K562 (cell line): Measurements from ENCODE around the gene MAPT. TPM values are rescaled to one million over a fixed set of nuclear protein-coding genes. Genes with fewer than 3 reads are reported as not detected.
A peak's percentile ranks its signal among the peaks of the same experiment; 100 is the strongest.

ENCODE experiments used
- ATAC-seq: fragments of 200-7000 bp; cut with Tn5 transposase; 3 replicates; pipeline ENCODE4 v1.9.1; 2020; ENCODE audit warnings: moderate library complexity
- BruUV-seq: library from RNA; stranded (reverse); fragments of 400-500 nt; replicated peaks from 2 replicates; lab custom pipeline; 2021; lab: Mats Ljungman, UMichigan
- CTCF ChIA-PET: fragments of 300-600 bp; formaldehyde crosslinking; extraction: SDS; loops from one replicate; lab custom pipeline; 2021; ENCODE audit warnings: low intra/inter-chr PET ratio; lab: Yijun Ruan, JAX
- POLR2A ChIA-PET: fragments of 300-600, 350-650 bp; sonication (Branson Sonifier 250); formaldehyde crosslinking; extraction: SDS; loops from one replicate; lab custom pipeline; 2021; ENCODE audit warnings: antibody characterized with exemption, inconsistent platforms; lab: Yijun Ruan, JAX
- DNase-seq, 4 experiments: peaks; one replicate each; pipeline versions ENCODE4 v3.0.0 to v3.0.0-alpha.2; 2011 to 2018; ENCODE audit warnings: low spot score in 3 of 4, mixed read lengths in 3 of 4; ENCODE audit errors: extremely low read depth in 1 of 4
- FAIRE-seq: peaks from 2 replicates; lab custom pipeline; 2011; peaks lifted over from hg19 to GRCh38; lab: Jason Lieb, UNC
- H2AFZ ChIP-seq: 2 replicates; pipeline ENCODE4 v1.6.0; 2011; ENCODE audit warnings: low read depth, low read length, control low read depth, inconsistent platforms
- H3K27ac ChIP-seq: fragments of 200-600 bp; 3 replicates; pipeline ENCODE4 v1.8.0; 2011; ENCODE audit warnings: low read depth, mild to moderate bottlenecking, control low read depth, inconsistent platforms, low read length, moderate library complexity, mixed read lengths; ENCODE audit errors: extremely low read depth
- H3K27me3 ChIP-seq, 2 experiments: fragments of 300-600 bp in 1 of 2; 2 replicates in 1 of 2; 3 replicates in 1 of 2; pipeline versions ENCODE4 v1.6.0 to v1.8.0; 2011; ENCODE audit warnings: inconsistent platforms in 2 of 2, low read length in 2 of 2, mild to moderate bottlenecking in 1 of 2, mixed read lengths in 1 of 2, moderate library complexity in 1 of 2; ENCODE audit not compliant: control insufficient read depth in 2 of 2, insufficient read depth in 2 of 2
- H3K36me3 ChIP-seq: fragments of 300-600 bp; 3 replicates; pipeline ENCODE4 v1.8.0; 2011; ENCODE audit warnings: mild to moderate bottlenecking, low read length, inconsistent platforms; ENCODE audit not compliant: control insufficient read depth, insufficient read depth
- H3K4me1 ChIP-seq, 2 experiments: fragments of 200-600 bp in 1 of 2; replicated peaks in 1 of 2; 2 replicates in 1 of 2; 3 replicates in 1 of 2; pipeline versions ENCODE4 v1.5.1 to v1.8.0; 2011; ENCODE audit warnings: inconsistent platforms in 2 of 2, low read length in 2 of 2, mild to moderate bottlenecking in 1 of 2, mixed read lengths in 1 of 2, moderate library complexity in 1 of 2; ENCODE audit not compliant: control insufficient read depth in 2 of 2, insufficient read depth in 2 of 2
- H3K4me2 ChIP-seq: 2 replicates; pipeline ENCODE4 v1.6.1; 2011; ENCODE audit warnings: low read length, control low read depth, inconsistent platforms, mixed read lengths; ENCODE audit not compliant: insufficient read depth
- H3K4me3 ChIP-seq: fragments of 200-600 bp; sonication (generic), shearing (Covaris generic); 2 replicates; pipeline ENCODE4 v1.5.1; 2016; ENCODE audit warnings: control low read depth, inconsistent platforms
- H3K79me2 ChIP-seq: fragments of 200-600 bp; 3 replicates; pipeline ENCODE4 v1.8.0; 2011; ENCODE audit warnings: low read length, inconsistent platforms; ENCODE audit not compliant: control insufficient read depth, insufficient read depth
- H3K9ac ChIP-seq, 2 experiments: 2 replicates each; pipeline versions ENCODE4 v1.6.0 to v1.6.1; 2011; ENCODE audit warnings: low read depth in 2 of 2, low read length in 2 of 2, control low read depth in 1 of 2, inconsistent platforms in 1 of 2, mild to moderate bottlenecking in 1 of 2, mixed read lengths in 1 of 2; ENCODE audit not compliant: insufficient read depth in 1 of 2
- H3K9me1 ChIP-seq: one replicate; pipeline ENCODE4 v1.6.0; 2011; ENCODE audit warnings: inconsistent platforms, mild to moderate bottlenecking, low read length, moderate library complexity; ENCODE audit not compliant: control insufficient read depth, insufficient read depth
- H3K9me3 ChIP-seq: replicated peaks from 2 replicates; pipeline ENCODE4 v1.5.1; 2011; ENCODE audit warnings: low read depth, low read length, inconsistent platforms; ENCODE audit not compliant: control insufficient read depth, insufficient read depth
- H4K20me1 ChIP-seq: replicated peaks from 2 replicates; pipeline ENCODE4 v1.6.1; 2011; ENCODE audit warnings: low read length, inconsistent platforms, mixed read lengths; ENCODE audit not compliant: control insufficient read depth, insufficient read depth
- C11orf30 ChIP-seq: fragments of 450-650 bp; IDR thresholded peaks from 2 replicates; pipeline ENCODE4 v1.6.1; 2016; ENCODE audit warnings: low read depth, mild to moderate bottlenecking
- HDAC8 ChIP-seq: fragments of 450-650 bp; IDR thresholded peaks from 2 replicates; pipeline ENCODE4 v1.6.1; 2016; ENCODE audit warnings: mild to moderate bottlenecking, missing genetic modification characterization, moderate library complexity, missing compliant biosample characterization
- L3MBTL2 ChIP-seq: fragments of 450-650 bp; IDR thresholded peaks from 2 replicates; pipeline ENCODE4 v1.6.1; 2016; ENCODE audit warnings: mild to moderate bottlenecking, moderate library complexity
- MAFG ChIP-seq: fragments of 450-650 bp; conservative IDR thresholded peaks from 2 replicates; pipeline ENCODE4 v1.6.1; 2016; ENCODE audit warnings: missing genetic modification characterization, missing compliant biosample characterization
- MCM3 ChIP-seq: fragments of 450-650 bp; IDR thresholded peaks from 2 replicates; pipeline ENCODE4 v1.6.1; 2016
- NFE2 ChIP-seq: IDR thresholded peaks from 2 replicates; pipeline ENCODE4 v1.6.1; 2014; ENCODE audit warnings: antibody characterized with exemption, low read depth
- NRF1 ChIP-seq, 2 experiments: fragments of 450-650 bp; IDR thresholded peaks in 1 of 2; conservative IDR thresholded peaks in 1 of 2; 2 replicates each; pipeline ENCODE4 v1.6.1; 2014; ENCODE audit warnings: mild to moderate bottlenecking in 2 of 2
- RAD51 ChIP-seq: fragments of 450-650 bp; IDR thresholded peaks from 2 replicates; pipeline ENCODE4 v1.7.1; 2016; ENCODE audit warnings: low read depth, mild to moderate bottlenecking, borderline replicate concordance
- RCOR1 ChIP-seq, 2 experiments: IDR thresholded peaks; 2 replicates each; pipeline ENCODE4 v1.6.1; 2012; ENCODE audit warnings: low read depth in 2 of 2, low read length in 2 of 2, borderline replicate concordance in 1 of 2, improper control_type of control experiment in 1 of 2
- SLC30A9 ChIP-seq: fragments of 250-450 bp; sonication (Bioruptor Pico); IDR thresholded peaks from 2 replicates; pipeline ENCODE4 v1.8.0; 2022; ENCODE audit warnings: mild to moderate bottlenecking, moderate library complexity
- TEAD4 ChIP-seq, 2 experiments: sonication (generic) in 1 of 2; formaldehyde crosslinking in 1 of 2; IDR thresholded peaks; 2 replicates each; pipeline versions ENCODE4 v1.6.1 to v1.8.0; 2012 to 2022; ENCODE audit warnings: borderline replicate concordance in 1 of 2, inconsistent platforms in 1 of 2, low read length in 1 of 2, mild to moderate bottlenecking in 1 of 2, missing genetic modification reagents in 1 of 2
- WGBS: fragments of 100-300 bp; shearing (Covaris generic); methylation state at CpG from one replicate; pipeline ENCODE4 v1.1.6; 2016; ENCODE audit warnings: low coverage, mixed read lengths; ENCODE audit not compliant: insufficient coverage; ENCODE audit errors: missing lambda C conversion rate; 5-methylcytosine and 5-hydroxymethylcytosine counted together
- in situ Hi-C: fragments of 300-500 bp; cut with MboI; formaldehyde crosslinking; loops from 4 replicates; pipeline ENCODE4 v1.15.0; 2018; ENCODE audit warnings: inconsistent platforms, mixed read lengths
- intact Hi-C: fragments of 100-400 bp; cut with micrococcal nuclease; formaldehyde crosslinking; loops from 2 replicates; pipeline ENCODE4 v1.14.2; 2022
- polyA plus RNA-seq, 8 experiments: library from polyadenylated mRNA; depleted of rRNA in 4 of 8; stranded (reverse) in 5 of 8; unstranded in 3 of 8; fragments of >200 nt; fragmentation: Nextera tagmentation in 2 of 8; fragmentation: Illumina TruSeq in 1 of 8; extraction: Ambion mirVana in 2 of 8; extraction: Trizol in 1 of 8; gene quantifications; 2 replicates each; pipeline versions ENCODE4 v1.2.1 to v1.2.3, GENCODE V29; 2011 to 2014; ENCODE audit warnings: inconsistent platforms in 1 of 8, missing spikeins in 1 of 8
- total RNA-seq, 7 experiments: library from RNA; depleted of rRNA in 6 of 7; stranded (reverse); fragments of >200 nt in 6 of 7; fragmentation: Illumina TruSeq in 2 of 7; extraction: Trizol in 2 of 7; gene quantifications; 2 replicates each; pipeline versions ENCODE4 v1.2.1 to v1.2.3, GENCODE V29; 2011 to 2021; ENCODE audit warnings: low replicate concordance in 1 of 7

Gene MAPT
- total and polyA plus RNA-seq, 9 of the 15 experiments (the other 6 are each of a cell fraction or from before 2014, with no cell fraction given) = 0.04 to 1.1 (median 0.36) TPM

GRCh38 chr17:45914047-45914717 lies 19.8 kb downstream of the MAPT start:
- no TSS peak for BruUV-seq
- H4K20me1 ChIP-seq = 0 out of 2 replicates have a peak, but pooled peaks cover 9% of the 10 kb centered on the region
- ChIA-PET CTCF (no interaction called here), POLR2A (interaction anchor here (0.6 to 1.2 kb wide), 2 partner anchors 20 to 25 kb away, joined by 3 read pairs; no protein-coding TSS in a partner anchor)
- no peak for FAIRE-seq
- intact Hi-C loops (no loop called here), in situ Hi-C loops (no loop called here)
- H3K9me3 ChIP-seq = peaks cover 6% of the 10 kb centered on the region
- peaks cover 21 to 45% of the 10 kb centered on the region in 2 experiments for H3K27me3 ChIP-seq
- no peak for DNase-seq
- no peak overlapping the region for H3K27ac ChIP-seq
- H3K4me1 ChIP-seq = peaks cover 0 to 3% of the 10 kb centered on the region in 2 experiments; a peak in 2 of 5 replicates
- WGBS = 4% methylated on average over 10 of the region's 10 CpGs
- H3K79me2 ChIP-seq = no peaks in the 10 kb centered on the region
- TF ChIP-seq C11orf30 (peak; percentile 18; the same call in 1 of the 2 replicates), MCM3 (no peak), MAFG (tag) (0 out of 2 replicates have a peak, but pooled peaks have one; percentile 10), NFE2 (peak; percentile 26; the same call in 1 of the 2 replicates), L3MBTL2 (no peak), NRF1 (conservative IDR thresholded peaks at IDR 0.05 in 1 of 2, IDR thresholded peaks at IDR 0.05 in 1 of 2) (0 out of 4 replicates have a peak, but pooled peaks have one; percentile 17 to 33), RAD51 (no peak), TEAD4 (IDR thresholded peaks at IDR 0.05; ENCODE audit: low read length) (no peak), TEAD4 (CRISPR knock-in tag; IDR thresholded peaks at IDR 0.05; ENCODE audit: borderline replicate concordance) (no peak), SLC30A9 (no peak), RCOR1 (IDR thresholded peaks at IDR 0.05; ENCODE audit: borderline replicate concordance in 1 of 2, low read depth in 2 of 2, low read length in 2 of 2) (no peak), HDAC8 (no peak)
- H3K4me3 ChIP-seq = no peak overlapping the region
- peak; percentile 70; the same call in 2 of the 3 replicates for ATAC-seq
- H3K4me2 ChIP-seq = no peak overlapping the region
- H3K9me1 ChIP-seq = peaks cover 5% of the 10 kb centered on the region
- no peak overlapping the region for H2AFZ ChIP-seq
- no peaks in the 10 kb centered on the region for H3K36me3 ChIP-seq
- H3K9ac ChIP-seq = no peak overlapping the region
